ENCODE measurements around the gene HOXB7. TPM values are rescaled to one million over a fixed set of nuclear protein-coding genes. Genes with fewer than 3 reads are reported as not detected.
A peak's percentile ranks its signal among the peaks of the same experiment; 100 is the strongest.

Gene HOXB7
- total and polyA plus RNA-seq, 2 experiments from 2014 or later = not detected

DNA sequence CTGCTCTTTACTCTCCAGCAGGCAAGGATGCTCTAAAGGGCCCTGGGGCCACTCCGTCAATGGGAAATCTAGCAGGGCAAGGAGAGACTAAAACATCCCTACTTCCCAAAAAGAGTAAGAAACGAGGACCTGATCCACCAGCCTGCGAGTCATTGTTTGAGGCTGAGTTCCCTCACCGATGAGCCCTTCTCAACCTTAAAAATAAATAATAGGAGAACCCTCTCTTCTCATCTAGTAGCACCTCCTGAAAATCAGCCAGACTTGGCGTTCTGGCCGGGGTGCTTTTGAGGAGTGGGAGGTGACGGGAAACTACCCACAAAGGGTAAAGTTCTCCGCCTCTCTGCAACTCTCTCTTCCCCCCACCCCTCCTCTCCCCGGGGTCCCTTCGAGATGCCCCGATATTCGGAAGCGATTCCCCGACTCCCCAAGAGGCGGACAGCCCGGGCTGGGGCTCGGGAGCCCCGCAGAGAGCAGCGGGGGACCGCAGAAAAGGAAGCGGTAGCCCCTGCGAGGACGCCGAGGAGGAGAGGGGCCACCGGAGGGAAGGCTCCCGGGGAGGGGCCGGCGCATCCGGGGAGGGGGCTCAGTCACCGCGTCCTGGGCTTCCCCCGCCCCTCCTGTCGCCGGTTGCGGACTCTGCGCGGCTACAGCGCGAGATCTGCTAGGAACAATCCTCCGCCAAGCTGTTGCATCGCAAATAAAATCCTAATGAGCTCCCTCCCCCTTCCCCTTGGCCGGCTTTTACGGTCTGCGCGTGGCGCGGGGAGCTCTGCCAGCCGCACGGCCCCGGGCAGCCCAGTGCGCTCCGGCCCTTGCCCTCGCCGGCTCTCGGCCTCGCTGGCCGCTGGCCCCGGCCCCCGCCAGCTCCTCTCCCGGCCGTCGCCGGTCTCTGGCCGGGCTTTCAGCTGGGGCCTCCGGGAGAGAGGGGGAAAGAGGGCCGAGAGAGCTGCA, 14.0 kb upstream of the HOXB7 start:
- no peaks in the 10 kb centered on the region for H3K36me3 ChIP-seq (ENCODE audit: insufficient read depth)
- no peak overlapping the region; the same call in 1 of the 3 replicates for H3K4me3 Mint-ChIP-seq
- H3K79me2 ChIP-seq (replicated peaks; ENCODE audit: insufficient read depth) = no peaks in the 10 kb centered on the region
- H3K9me2 ChIP-seq (ENCODE audit: insufficient read depth) = no peaks in the 10 kb centered on the region
- no peak overlapping the region for H2AFZ ChIP-seq
- peaks cover 100% of the 10 kb centered on the region for H3K27me3 ChIP-seq (ENCODE audit: insufficient read depth)
- H4K20me1 ChIP-seq (replicated peaks; ENCODE audit: insufficient read depth) = peaks cover 61% of the 10 kb centered on the region
- H3F3A ChIP-seq (replicated peaks; ENCODE audit: low read depth) = peaks cover 50% of the 10 kb centered on the region
- no peak overlapping the region for H3K27ac ChIP-seq (ENCODE audit: low read depth)
- peak; percentile 32 for ATAC-seq
- H3K4me1 Mint-ChIP-seq = peaks cover 10% of the 10 kb centered on the region
- TF ChIP-seq ZNF114 (CRISPR knock-in tag; IDR thresholded peaks at IDR 0.05) (no peak), EZH2 (IDR thresholded peaks at IDR 0.05; ENCODE audit: low read depth, unreplicated experiment) (peak; percentile 84)
- H3K36me3 Mint-ChIP-seq (ENCODE audit: low read depth) = peaks cover 3% of the 10 kb centered on the region; the same call in 2 of the 3 replicates
- H3K27me3 Mint-ChIP-seq (ENCODE audit: insufficient read depth, low read depth, poor library complexity) = peaks cover 97% of the 10 kb centered on the region
- peaks cover 19% of the 10 kb centered on the region for H3K4me1 ChIP-seq (ENCODE audit: insufficient read depth)
- H3K4me2 ChIP-seq = peak overlapping the region; percentile 80
- peak; percentile 82 for DNase-seq (ENCODE audit: low spot score)
- peaks cover 4% of the 10 kb centered on the region; the same call in 2 of the 3 replicates for H3K9me3 Mint-ChIP-seq
- no peak overlapping the region for H3K27ac Mint-ChIP-seq
- peak overlapping the region; percentile 51 for H3K4me3 ChIP-seq

- H3K27ac Mint-ChIP-seq = no peak overlapping the region
- peaks cover 15% of the 10 kb centered on the region for H3K4me1 Mint-ChIP-seq
- no peak overlapping the region; the same call in 2 of the 3 replicates for H3K4me3 Mint-ChIP-seq
Observed at GRCh38 chr17:48624118-48624517, 13.3 kb upstream of the HOXB7 start.

GRCh38 chr17:48623583-48623982, 12.8 kb upstream of the HOXB7 start:
- no peak overlapping the region for H3K4me2 ChIP-seq

More at GRCh38 chr17:48624118-48624517, 13.3 kb upstream of the HOXB7 start:
- no peak overlapping the region for H3K4me3 ChIP-seq
- H3F3A ChIP-seq (replicated peaks; ENCODE audit: low read depth) = peaks cover 51% of the 10 kb centered on the region
- no peaks in the 10 kb centered on the region for H3K36me3 ChIP-seq (ENCODE audit: insufficient read depth)
- peaks cover 55% of the 10 kb centered on the region for H4K20me1 ChIP-seq (replicated peaks; ENCODE audit: insufficient read depth)
- peak overlapping the region; percentile 80; the same call in 1 of the 2 replicates for H3K4me2 ChIP-seq
- DNase-seq (ENCODE audit: low spot score) (no peak), ATAC-seq (no peak)
- H2AFZ ChIP-seq = no peak overlapping the region
- Mint-ChIP-seq H3K27me3 (ENCODE audit: insufficient read depth, low read depth, poor library complexity) (peaks cover 97% of the 10 kb centered on the region), H3K9me3 (peaks cover 4% of the 10 kb centered on the region; the same call in 2 of the 3 replicates), H3K36me3 (ENCODE audit: low read depth) (peaks cover 3% of the 10 kb centered on the region; the same call in 2 of the 3 replicates)
- no peaks in the 10 kb centered on the region for H3K9me2 ChIP-seq (ENCODE audit: insufficient read depth)
- H3K4me1 ChIP-seq (ENCODE audit: insufficient read depth) = peaks cover 25% of the 10 kb centered on the region
- no peaks in the 10 kb centered on the region for H3K79me2 ChIP-seq (replicated peaks; ENCODE audit: insufficient read depth)
- peaks cover 100% of the 10 kb centered on the region for H3K27me3 ChIP-seq (ENCODE audit: insufficient read depth)
- TF ChIP-seq EZH2phosphoT487 (IDR thresholded peaks at IDR 0.05; ENCODE audit: unreplicated experiment) (no peak), CREB1 (CRISPR knock-in tag; IDR thresholded peaks at IDR 0.05; ENCODE audit: low read depth) (no peak), EZH2 (IDR thresholded peaks at IDR 0.05; ENCODE audit: low read depth, unreplicated experiment) (peak; percentile 91)
- H3K27ac ChIP-seq (ENCODE audit: low read depth) = no peak overlapping the region

More at GRCh38 chr17:48623583-48623982, 12.8 kb upstream of the HOXB7 start:
- peaks cover 45% of the 10 kb centered on the region for H3F3A ChIP-seq (replicated peaks; ENCODE audit: low read depth)
- Mint-ChIP-seq H3K4me1 (peaks cover 21% of the 10 kb centered on the region), H3K9me3 (peaks cover 4% of the 10 kb centered on the region; the same call in 2 of the 3 replicates), H3K27me3 (ENCODE audit: insufficient read depth, low read depth, poor library complexity) (peaks cover 97% of the 10 kb centered on the region), H3K27ac (no peak overlapping the region), H3K4me3 (no peak overlapping the region), H3K36me3 (ENCODE audit: low read depth) (peaks cover 3% of the 10 kb centered on the region; the same call in 2 of the 3 replicates)
- H3K4me1 ChIP-seq (ENCODE audit: insufficient read depth) = peaks cover 27% of the 10 kb centered on the region
- peak; percentile 5 for TF ChIP-seq EZH2 (IDR thresholded peaks at IDR 0.05; ENCODE audit: low read depth, unreplicated experiment)
- TF ChIP-seq, protein P1, sequence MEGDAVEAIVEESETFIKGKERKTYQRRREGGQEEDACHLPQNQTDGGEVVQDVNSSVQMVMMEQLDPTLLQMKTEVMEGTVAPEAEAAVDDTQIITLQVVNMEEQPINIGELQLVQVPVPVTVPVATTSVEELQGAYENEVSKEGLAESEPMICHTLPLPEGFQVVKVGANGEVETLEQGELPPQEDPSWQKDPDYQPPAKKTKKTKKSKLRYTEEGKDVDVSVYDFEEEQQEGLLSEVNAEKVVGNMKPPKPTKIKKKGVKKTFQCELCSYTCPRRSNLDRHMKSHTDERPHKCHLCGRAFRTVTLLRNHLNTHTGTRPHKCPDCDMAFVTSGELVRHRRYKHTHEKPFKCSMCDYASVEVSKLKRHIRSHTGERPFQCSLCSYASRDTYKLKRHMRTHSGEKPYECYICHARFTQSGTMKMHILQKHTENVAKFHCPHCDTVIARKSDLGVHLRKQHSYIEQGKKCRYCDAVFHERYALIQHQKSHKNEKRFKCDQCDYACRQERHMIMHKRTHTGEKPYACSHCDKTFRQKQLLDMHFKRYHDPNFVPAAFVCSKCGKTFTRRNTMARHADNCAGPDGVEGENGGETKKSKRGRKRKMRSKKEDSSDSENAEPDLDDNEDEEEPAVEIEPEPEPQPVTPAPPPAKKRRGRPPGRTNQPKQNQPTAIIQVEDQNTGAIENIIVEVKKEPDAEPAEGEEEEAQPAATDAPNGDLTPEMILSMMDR (conservative IDR thresholded peaks at IDR 0.05; ENCODE audit: low read depth in 2 of 2) = no peak
- H3K9me2 ChIP-seq (ENCODE audit: insufficient read depth) = no peaks in the 10 kb centered on the region
- no peak overlapping the region for H3K4me3 ChIP-seq
- ATAC-seq (no peak), DNase-seq (ENCODE audit: low spot score) (no peak)
- H3K36me3 ChIP-seq (ENCODE audit: insufficient read depth) = no peaks in the 10 kb centered on the region
- peaks cover 100% of the 10 kb centered on the region for H3K27me3 ChIP-seq (ENCODE audit: insufficient read depth)
- H3K27ac ChIP-seq (ENCODE audit: low read depth) = no peak overlapping the region
- peaks cover 52% of the 10 kb centered on the region for H4K20me1 ChIP-seq (replicated peaks; ENCODE audit: insufficient read depth)
- no peak overlapping the region for H2AFZ ChIP-seq
- no peaks in the 10 kb centered on the region for H3K79me2 ChIP-seq (replicated peaks; ENCODE audit: insufficient read depth)

Measured in GM23338 (cell line).